Caco-2 (cell line): Measurements from ENCODE around the gene C2orf76. TPM values are rescaled to one million over a fixed set of nuclear protein-coding genes. Genes with fewer than 3 reads are reported as not detected.
"Not testable (repeated sequence)": the region's sequence is repeated elsewhere in the genome, so short reads cannot be mapped to it uniquely, and the experiment has no call there.

Source experiments
- BruUV-seq: library from RNA; stranded (reverse); fragments of 400-500 nt; replicated peaks from 2 replicates; lab custom pipeline; 2021; lab: Mats Ljungman, UMichigan
- CTCF ChIA-PET: fragments of 300-600 bp; sonication (Branson Sonifier 250); formaldehyde crosslinking; loops from one replicate; lab custom pipeline; 2022; ENCODE audit warnings: antibody characterized with exemption; lab: Charles Lee
- POLR2A ChIA-PET: fragments of 300-600 bp; sonication (Branson Sonifier 250); formaldehyde crosslinking; loops from one replicate; lab custom pipeline; 2022; ENCODE audit warnings: antibody characterized with exemption; lab: Charles Lee
- DNase-seq, 2 experiments: peaks; one replicate each; pipeline versions ENCODE4 v3.0.0 to v3.0.0-alpha.2; 2020 to 2022
- H3K27me3 ChIP-seq: replicated peaks from 2 replicates; pipeline ENCODE4 v1.6.0; 2011; ENCODE audit warnings: low read length; ENCODE audit not compliant: control insufficient read depth, insufficient read depth
- H3K36me3 ChIP-seq: 2 replicates; pipeline ENCODE4 v1.5.1; 2011; ENCODE audit warnings: low read length; ENCODE audit not compliant: control insufficient read depth, insufficient read depth
- H3K4me1 ChIP-seq: fragments of 250-450 bp; sonication (Bioruptor Pico); 2 replicates; pipeline ENCODE4 v1.5.1; 2020; ENCODE audit warnings: mild to moderate bottlenecking
- H3K4me3 ChIP-seq: 2 replicates; pipeline ENCODE4 v1.5.1; 2011; ENCODE audit warnings: low read depth, mild to moderate bottlenecking, control low read depth, low read length
- H3K9me3 ChIP-seq: fragments of 250-450 bp; sonication (Bioruptor Pico); 2 replicates; pipeline ENCODE4 v1.5.1; 2020; ENCODE audit warnings: mild to moderate bottlenecking, moderate library complexity
- H3K27ac Mint-ChIP-seq: one replicate; pipeline ENCODE4 v1.8.0; 2022; ENCODE audit warnings: mixed read lengths; ENCODE audit not compliant: unreplicated experiment
- H3K27me3 Mint-ChIP-seq: one replicate; pipeline ENCODE4 v1.8.0; 2022; ENCODE audit warnings: mixed read lengths; ENCODE audit not compliant: insufficient read depth, unreplicated experiment
- H3K36me3 Mint-ChIP-seq: one replicate; pipeline ENCODE4 v1.8.0; 2022; ENCODE audit warnings: mild to moderate bottlenecking, mixed read lengths; ENCODE audit not compliant: insufficient read depth, unreplicated experiment
- H3K4me1 Mint-ChIP-seq: one replicate; pipeline ENCODE4 v1.8.0; 2022; ENCODE audit warnings: low read depth, mixed read lengths; ENCODE audit not compliant: unreplicated experiment
- H3K4me3 Mint-ChIP-seq: one replicate; pipeline ENCODE4 v1.8.0; 2022; ENCODE audit warnings: mild to moderate bottlenecking, moderate library complexity, mixed read lengths; ENCODE audit not compliant: unreplicated experiment
- H3K9me3 Mint-ChIP-seq: one replicate; pipeline ENCODE4 v1.8.0; 2022; ENCODE audit warnings: mixed read lengths; ENCODE audit not compliant: unreplicated experiment
- intact Hi-C: fragments of 100-400 bp; cut with micrococcal nuclease; formaldehyde crosslinking; loops from one replicate; pipeline ENCODE4 v1.10.0; 2022; ENCODE audit not compliant: unreplicated experiment
- total RNA-seq: library from RNA; stranded (reverse); gene quantifications from 2 replicates; pipeline ENCODE4 v1.2.3, GENCODE V29; 2022
- TF ChIP-seq, protein P1 (sequence below), 2 experiments: fragments of 200-600 bp in 1 of 2; IDR thresholded peaks; 1 replicate in 1 of 2; 2 replicates in 1 of 2; pipeline versions ENCODE4 v1.5.1 to v1.8.0; 2011 to 2022; ENCODE audit warnings: antibody characterized with exemption in 1 of 2, control low read depth in 1 of 2, inconsistent platforms in 1 of 2, low read depth in 1 of 2, low read length in 1 of 2, mild to moderate bottlenecking in 1 of 2, moderate library complexity in 1 of 2; ENCODE audit not compliant: insufficient read depth in 1 of 2, severe bottlenecking in 1 of 2, unreplicated experiment in 1 of 2

C2orf76 gene
- total RNA-seq, 1 experiment from 2014 or later: 6.5 TPM

- intact Hi-C loops: no loop called here
- no peaks in the 10 kb centered on the region for H3K36me3 Mint-ChIP-seq
- H3K4me3 Mint-ChIP-seq: no peak overlapping the region
- Histone ChIP-seq H3K27me3 (no peaks in the 10 kb centered on the region), H3K9me3 (peaks cover 7% of the 10 kb centered on the region; the same call in 1 of the 2 replicates), H3K4me3 (no peak overlapping the region), H3K36me3 (no peaks in the 10 kb centered on the region), H3K4me1 (no peaks in the 10 kb centered on the region)
- H3K27me3 Mint-ChIP-seq: no peaks in the 10 kb centered on the region
- no peak overlapping the region for H3K27ac Mint-ChIP-seq
- POLR2A ChIA-PET: interaction anchor here (0.6 kb wide), 1 partner anchor 88 kb away, joined by 4 read pairs; no protein-coding TSS in a partner anchor
- H3K9me3 Mint-ChIP-seq: no peaks in the 10 kb centered on the region
- TF ChIP-seq, protein P1, sequence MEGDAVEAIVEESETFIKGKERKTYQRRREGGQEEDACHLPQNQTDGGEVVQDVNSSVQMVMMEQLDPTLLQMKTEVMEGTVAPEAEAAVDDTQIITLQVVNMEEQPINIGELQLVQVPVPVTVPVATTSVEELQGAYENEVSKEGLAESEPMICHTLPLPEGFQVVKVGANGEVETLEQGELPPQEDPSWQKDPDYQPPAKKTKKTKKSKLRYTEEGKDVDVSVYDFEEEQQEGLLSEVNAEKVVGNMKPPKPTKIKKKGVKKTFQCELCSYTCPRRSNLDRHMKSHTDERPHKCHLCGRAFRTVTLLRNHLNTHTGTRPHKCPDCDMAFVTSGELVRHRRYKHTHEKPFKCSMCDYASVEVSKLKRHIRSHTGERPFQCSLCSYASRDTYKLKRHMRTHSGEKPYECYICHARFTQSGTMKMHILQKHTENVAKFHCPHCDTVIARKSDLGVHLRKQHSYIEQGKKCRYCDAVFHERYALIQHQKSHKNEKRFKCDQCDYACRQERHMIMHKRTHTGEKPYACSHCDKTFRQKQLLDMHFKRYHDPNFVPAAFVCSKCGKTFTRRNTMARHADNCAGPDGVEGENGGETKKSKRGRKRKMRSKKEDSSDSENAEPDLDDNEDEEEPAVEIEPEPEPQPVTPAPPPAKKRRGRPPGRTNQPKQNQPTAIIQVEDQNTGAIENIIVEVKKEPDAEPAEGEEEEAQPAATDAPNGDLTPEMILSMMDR (IDR thresholded peaks at IDR 0.05; ENCODE audit: insufficient read depth in 1 of 2, low read depth in 1 of 2, low read length in 1 of 2, severe bottlenecking in 1 of 2, unreplicated experiment in 1 of 2): no peak
- CTCF ChIA-PET: no interaction called here
- BruUV-seq: no TSS peak
- no peak for DNase-seq
- H3K4me1 Mint-ChIP-seq: peaks cover 7% of the 10 kb centered on the region
Observed at GRCh38 chr2:119278946-119279345, 87.7 kb downstream of the C2orf76 start.

DNA sequence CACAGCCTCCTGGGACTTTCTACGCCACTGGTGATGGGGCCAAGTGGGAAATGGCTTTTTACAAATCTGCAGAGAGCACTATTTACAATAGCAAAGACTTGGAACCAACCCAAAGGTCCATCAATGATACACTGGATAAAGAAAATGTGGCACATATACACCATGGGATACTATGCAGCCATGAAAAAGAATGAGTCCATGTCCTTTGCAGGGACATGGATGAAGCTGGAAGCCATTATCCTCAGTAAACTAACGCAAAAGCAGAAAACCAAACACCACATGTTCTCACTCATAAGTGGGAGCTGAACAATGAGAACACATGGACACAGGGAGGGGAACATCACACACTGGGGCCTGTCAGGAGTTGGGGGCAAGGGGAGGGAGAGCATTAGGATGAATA lies 88.2 kb downstream of the C2orf76 start:
- CTCF ChIA-PET, H3K4me3 ChIP-seq, BruUV-seq, H3K9me3 Mint-ChIP-seq, intact Hi-C loops, H3K4me3 Mint-ChIP-seq, H3K9me3 ChIP-seq, H3K4me1 ChIP-seq, H3K27me3 ChIP-seq, H3K36me3 Mint-ChIP-seq, H3K4me1 Mint-ChIP-seq, H3K36me3 ChIP-seq, H3K27me3 Mint-ChIP-seq, H3K27ac Mint-ChIP-seq, DNase-seq: not testable (repeated sequence)
- POLR2A ChIA-PET: interaction anchor here (0.6 kb wide), 1 partner anchor 88 kb away, joined by 4 read pairs; no protein-coding TSS in a partner anchor

- Mint-ChIP-seq H3K4me3 (no peak overlapping the region), H3K27me3 (no peaks in the 10 kb centered on the region), H3K36me3 (no peaks in the 10 kb centered on the region), H3K9me3 (no peaks in the 10 kb centered on the region), H3K27ac (no peak overlapping the region), H3K4me1 (peaks cover 7% of the 10 kb centered on the region)
- H3K27me3 ChIP-seq: no peaks in the 10 kb centered on the region
- intact Hi-C loops: no loop called here
- no TSS peak for BruUV-seq
- H3K4me3 ChIP-seq: no peak overlapping the region
- peaks cover 7% of the 10 kb centered on the region; the same call in 1 of the 2 replicates for H3K9me3 ChIP-seq
- no peak for DNase-seq
- TF ChIP-seq, protein P1 (IDR thresholded peaks at IDR 0.05; ENCODE audit: insufficient read depth in 1 of 2, low read depth in 1 of 2, low read length in 1 of 2, severe bottlenecking in 1 of 2, unreplicated experiment in 1 of 2): no peak
- POLR2A ChIA-PET: no interaction called here
- no peaks in the 10 kb centered on the region for H3K4me1 ChIP-seq
- no peaks in the 10 kb centered on the region for H3K36me3 ChIP-seq
- CTCF ChIA-PET: no interaction called here
Observed at GRCh38 chr2:119276864-119277263, 89.8 kb downstream of the C2orf76 start.

DNA sequence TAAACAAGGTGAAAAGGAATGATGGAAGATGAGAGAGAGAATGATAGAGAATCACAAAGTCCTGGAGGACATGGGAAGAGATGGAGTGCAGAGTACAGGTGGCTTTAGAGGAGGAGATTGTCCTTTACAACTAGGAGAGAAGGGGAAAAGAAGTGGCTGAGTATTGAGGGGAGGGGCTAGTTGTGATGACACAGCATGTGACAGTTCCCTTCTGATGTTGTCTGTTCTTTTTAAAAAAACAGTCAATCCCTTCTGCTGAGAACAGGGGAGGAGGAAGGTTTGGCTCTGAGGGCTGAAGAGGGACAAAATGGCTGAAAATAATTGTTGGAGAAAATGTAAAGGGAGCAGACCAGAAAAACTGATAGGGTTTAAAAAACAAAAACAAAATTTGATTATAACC lies 99.0 kb downstream of the C2orf76 start:
- TF ChIP-seq, protein P1 (IDR thresholded peaks at IDR 0.05; ENCODE audit: insufficient read depth in 1 of 2, low read depth in 1 of 2, low read length in 1 of 2, severe bottlenecking in 1 of 2, unreplicated experiment in 1 of 2): no peak
- H3K27me3 Mint-ChIP-seq: no peaks in the 10 kb centered on the region
- H3K4me3 Mint-ChIP-seq: no peak overlapping the region
- H3K36me3 Mint-ChIP-seq: no peaks in the 10 kb centered on the region
- no peaks in the 10 kb centered on the region for H3K9me3 ChIP-seq
- H3K4me1 Mint-ChIP-seq: peaks cover 9% of the 10 kb centered on the region
- ChIA-PET CTCF (no interaction called here), POLR2A (no interaction called here)
- DNase-seq: no peak
- H3K4me1 ChIP-seq: no peaks in the 10 kb centered on the region
- BruUV-seq: no TSS peak
- no peaks in the 10 kb centered on the region for H3K9me3 Mint-ChIP-seq
- intact Hi-C loops: no loop called here
- H3K27me3 ChIP-seq: no peaks in the 10 kb centered on the region
- no peak overlapping the region for H3K4me3 ChIP-seq
- H3K27ac Mint-ChIP-seq: no peak overlapping the region
- no peaks in the 10 kb centered on the region for H3K36me3 ChIP-seq
